CD4-positive, alpha-beta T cell treated with Interleukin-15 for 1 hour (primary cell): ENCODE data around the gene TP53BP2.
"Not testable (repeated sequence)": the region's sequence is repeated elsewhere in the genome, so short reads cannot be mapped to it uniquely, and the experiment has no call there.

ENCODE experiments used
- DNase-seq: peaks from one replicate; pipeline ENCODE4 v3.0.0-alpha.2; 2020

TP53BP2 gene

DNA sequence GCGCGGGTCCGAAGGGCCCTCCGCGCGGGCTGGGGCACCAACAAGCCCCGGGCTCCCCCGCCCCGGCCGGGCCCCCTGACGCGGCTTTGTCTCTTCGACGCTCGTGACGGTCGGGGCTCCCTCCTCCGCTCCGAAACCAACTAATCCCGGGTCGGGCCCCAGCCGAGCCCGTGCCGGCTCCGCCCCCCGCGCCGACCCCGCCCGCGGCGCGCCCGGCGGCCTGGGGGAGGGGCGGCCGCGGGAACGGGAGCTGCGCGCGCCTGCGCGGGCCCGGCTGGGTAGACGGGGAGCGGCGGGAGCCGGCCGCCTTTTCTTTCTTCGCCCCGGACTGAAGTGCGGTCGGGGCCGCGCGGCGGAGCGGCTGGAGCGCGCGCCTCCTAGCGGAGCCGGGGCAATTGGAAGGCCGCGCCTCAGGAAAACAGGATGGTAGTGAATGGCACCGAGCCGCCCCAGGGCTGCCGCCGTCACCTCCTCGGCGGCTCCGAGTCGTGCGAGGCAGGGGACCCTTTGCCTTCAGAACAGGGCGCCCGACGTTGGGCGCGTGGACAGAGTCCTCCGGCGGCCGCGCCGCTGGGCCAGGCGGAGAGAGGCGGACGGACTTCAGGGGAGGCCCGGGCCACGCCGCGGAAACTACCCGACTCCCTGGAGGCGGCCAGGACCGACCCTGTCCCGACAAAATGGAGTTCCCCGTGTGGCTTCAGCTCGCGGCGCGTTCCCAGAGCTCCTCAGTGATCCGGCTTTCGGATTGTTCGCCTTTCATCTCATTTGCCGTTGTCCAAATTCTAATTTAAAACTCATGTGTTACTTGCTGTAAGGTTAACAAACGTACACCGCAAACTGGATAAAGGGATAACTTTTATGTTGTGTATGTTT lies at the start of gene TP53BP2:
Gene TP53BP2, minus strand, starts transcription at position 138 of the 873 bp plus-strand sequence. CDS start 267 bp downstream, outside the sequence.
- DNase-seq = peak; percentile 92

DNA sequence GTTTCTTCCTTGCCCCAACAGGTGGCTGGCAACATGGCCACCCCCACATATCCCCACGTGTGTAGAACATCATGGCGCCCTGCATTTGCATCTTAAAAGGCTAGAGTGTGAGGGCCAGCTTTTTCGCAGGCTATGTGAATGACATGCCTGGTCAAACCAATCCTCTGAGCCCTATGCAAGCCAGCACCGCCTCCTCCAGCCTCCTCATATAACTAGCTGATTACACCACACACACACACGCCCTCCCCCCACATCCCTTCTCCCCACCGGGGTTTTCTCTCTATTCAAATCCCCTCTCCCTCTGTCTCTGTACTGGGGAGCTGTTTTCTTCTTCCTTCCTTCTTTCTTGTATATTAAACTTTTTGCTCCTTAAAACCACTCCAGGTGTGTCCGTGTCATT lies 44.7 kb upstream of the TP53BP2 start:
- not testable (repeated sequence) for DNase-seq

- not testable (repeated sequence) for DNase-seq
These were observed 43.6 kb upstream of the TP53BP2 start for GRCh38 chr1:223889319-223889718.

DNA sequence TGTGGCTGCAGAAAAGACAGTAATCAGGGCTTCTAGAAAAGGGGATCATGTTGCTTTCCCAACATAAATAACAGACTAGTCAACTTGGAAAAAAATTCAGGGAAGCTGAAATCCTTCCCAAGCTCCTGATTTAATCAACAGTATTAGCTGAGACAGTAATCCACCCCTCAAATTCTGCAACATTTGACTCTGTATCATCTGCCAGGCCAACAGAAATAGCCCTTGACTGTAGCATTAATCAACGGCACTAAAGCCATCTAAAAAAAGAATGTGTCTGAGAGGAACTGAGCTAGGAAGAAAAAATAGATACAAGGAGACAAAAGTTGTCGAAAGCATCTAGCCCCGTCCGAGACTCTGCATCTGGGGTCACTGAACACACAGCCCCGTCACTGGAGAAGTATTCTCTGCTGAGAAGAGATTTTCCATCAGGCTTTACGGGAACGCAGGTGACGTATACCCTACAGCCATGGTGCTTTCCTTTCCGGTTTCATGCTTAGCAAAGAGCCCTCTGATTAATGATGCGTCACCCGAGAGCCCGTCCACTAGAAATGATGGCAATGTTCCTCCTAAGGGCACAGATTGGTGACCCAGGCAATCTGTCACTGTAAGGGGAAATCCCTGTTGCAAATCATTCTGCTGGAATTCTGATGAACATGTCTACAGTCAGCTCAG lies 42.1 kb upstream of the TP53BP2 start:
- no peak for DNase-seq

- no peak for DNase-seq
These were observed 40.8 kb upstream of the TP53BP2 start for GRCh38 chr1:223886516-223886921.

GRCh38 chr1:223885614-223886013 lies 39.9 kb upstream of the TP53BP2 start:
- no peak for DNase-seq

GRCh38 chr1:223878598-223879325 lies 33.0 kb upstream of the TP53BP2 start:
- no peak for DNase-seq

- DNase-seq = no peak
These were observed 32.1 kb upstream of the TP53BP2 start for GRCh38 chr1:223877804-223878203.

DNA sequence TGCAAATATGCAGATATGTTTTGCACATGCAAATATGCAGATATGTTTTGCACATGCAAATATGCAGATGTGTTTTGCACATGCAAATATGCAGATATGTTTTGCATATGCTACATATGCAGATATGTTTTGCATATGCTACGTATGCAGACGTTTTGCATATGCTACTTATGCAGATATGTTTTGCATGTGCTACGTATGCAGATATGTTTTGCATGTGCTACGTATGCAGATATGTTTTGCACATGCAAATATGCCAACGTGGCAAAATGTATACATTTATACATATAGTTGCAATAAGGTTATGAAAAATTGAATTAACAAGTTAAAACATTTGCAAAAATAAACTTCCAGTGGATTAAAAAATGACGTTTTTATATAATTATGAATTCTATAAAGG lies 30.8 kb upstream of the TP53BP2 start:
- no peak for DNase-seq

DNA sequence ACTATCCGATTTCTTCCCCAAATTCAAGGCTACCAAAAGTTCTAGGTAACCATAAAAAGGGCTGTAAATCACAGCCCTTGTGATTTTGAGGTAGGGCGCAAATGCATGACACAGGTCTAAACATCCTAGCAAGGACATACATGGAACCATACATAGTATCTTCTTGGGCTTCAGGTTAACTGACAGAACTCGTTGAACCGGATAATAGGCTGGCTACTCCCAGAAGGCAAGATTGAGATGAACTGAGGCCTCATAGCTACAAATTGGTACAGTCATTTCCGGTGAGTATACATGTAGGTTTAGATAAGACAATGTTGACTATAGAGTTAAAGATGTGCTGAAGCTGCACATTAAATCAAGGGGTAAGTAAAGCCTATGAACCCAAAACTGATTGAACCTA lies 27.3 kb upstream of the TP53BP2 start:
- no peak for DNase-seq

DNA sequence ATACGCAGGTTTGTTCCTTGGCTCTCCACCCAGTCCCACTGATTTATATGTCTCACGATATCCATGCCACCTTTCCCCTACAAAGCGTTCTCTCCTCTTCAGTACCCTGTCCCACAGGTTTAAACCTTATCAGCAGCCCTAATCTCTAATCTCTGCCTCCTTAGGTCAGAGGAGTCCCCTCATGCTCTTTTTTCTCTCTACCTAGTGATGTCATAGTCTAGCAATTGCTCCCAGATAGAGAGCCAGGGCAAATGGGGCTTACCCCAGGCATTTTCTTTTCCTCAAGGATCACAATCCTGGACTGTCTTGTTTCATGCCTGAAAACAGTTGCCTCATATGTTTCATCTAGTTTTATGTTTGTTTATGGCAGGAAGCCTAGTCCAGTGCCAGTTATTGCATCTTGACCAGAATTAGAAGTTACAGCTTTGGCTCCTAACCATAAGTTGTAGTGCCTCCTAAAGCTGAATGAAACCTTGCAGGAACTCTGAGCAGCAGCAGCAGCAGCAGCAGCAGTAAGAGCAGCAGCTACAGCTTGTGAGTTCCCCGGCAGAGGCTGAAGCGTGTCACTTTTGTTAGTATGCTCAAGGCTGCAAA lies 26.7 kb upstream of the TP53BP2 start:
- DNase-seq = no peak

DNA sequence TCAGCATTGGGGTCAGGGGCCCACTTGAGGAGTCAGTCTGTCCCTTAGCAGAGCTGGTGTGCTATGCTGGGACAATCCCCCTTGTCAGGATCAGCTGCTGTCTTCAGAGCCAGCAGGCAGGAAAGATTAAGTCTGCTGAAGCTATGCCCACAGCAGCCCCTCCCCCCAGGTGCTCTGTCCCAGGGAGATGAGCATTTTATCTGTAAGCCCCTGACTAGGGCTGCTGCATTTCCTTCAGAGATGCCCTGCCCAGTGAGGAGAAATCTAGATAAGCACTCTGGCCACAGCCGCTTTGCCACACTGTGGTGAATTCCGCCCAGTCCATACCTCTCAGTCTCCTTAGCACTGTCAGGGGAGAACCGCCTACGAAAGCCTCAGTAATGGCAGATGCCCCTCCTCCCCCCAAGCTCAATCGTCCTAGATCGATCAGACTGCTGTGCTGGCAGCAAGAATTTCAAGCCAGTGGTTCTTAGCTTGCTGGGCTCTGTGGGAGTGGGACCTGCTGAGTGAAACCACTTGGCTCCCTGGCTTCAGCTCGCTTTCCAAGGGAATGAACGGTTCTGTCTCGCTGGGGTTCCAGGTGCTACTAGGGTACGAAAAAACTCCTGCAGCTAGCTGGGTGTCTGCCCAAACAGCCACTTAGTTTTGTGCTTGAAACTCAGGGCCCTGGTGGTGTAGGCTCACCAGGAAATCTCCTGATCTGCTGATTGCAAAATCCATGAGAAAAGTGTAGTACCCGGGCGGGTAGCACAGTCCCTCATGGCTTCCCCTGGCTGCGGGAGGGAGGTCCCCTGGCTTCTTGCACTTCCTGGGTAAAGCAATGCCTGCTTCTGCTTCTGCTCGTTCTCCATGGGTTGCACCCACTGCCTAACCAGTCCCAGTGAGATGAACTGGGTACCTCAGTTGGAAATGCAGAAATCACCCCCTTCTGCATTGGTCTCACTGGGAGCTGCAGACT lies 25.1 kb upstream of the TP53BP2 start:
- DNase-seq = peak; percentile 38

GRCh38 chr1:223864599-223865368 lies 19.0 kb upstream of the TP53BP2 start:
- DNase-seq = not testable (repeated sequence)

DNA sequence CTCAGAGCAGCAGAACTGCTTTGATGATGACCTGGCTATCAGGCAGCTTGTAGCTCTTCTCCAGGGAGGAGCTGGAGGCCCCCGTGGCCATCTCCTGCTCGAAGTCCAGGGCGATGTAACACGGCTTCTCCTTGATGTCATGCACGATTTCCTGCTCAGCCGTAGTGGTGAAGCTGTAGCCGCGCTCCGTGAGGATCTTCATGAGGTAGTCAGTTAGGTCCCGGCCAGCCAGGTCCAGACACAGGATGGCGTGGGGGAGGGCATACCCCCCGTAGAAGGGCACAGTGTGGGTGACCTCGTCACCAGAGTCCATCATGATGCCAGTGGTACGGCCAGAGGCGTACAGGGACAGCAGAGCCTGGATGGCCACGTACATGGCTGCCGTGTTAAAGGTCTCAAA lies 18.3 kb upstream of the TP53BP2 start:
- no peak for DNase-seq

GRCh38 chr1:223861904-223862303 lies 16.2 kb upstream of the TP53BP2 start:
- no peak for DNase-seq

GRCh38 chr1:223860051-223860622 lies 14.4 kb upstream of the TP53BP2 start:
- no peak for DNase-seq

GRCh38 chr1:223859058-223859457 lies 13.3 kb upstream of the TP53BP2 start:
- DNase-seq = no peak

DNA sequence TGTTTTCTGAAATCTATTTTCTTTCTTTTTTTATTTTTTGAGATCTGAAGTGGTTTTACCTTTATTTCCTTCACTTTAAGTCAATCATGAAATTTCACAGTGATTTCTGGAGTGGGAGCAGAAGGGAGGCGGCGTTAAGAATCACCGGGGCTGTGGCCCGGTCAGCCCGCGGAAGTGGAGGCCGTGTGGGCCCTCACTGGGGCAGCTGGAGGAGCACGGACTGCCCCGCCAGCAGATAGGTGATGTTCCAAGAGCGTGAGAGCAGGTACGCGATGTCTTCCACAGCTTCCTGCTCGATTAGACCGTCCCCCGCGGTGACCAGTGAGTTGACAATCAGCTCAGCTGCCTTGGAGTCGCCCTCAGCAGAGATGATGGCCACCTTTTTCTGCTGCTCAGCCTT lies 10.6 kb upstream of the TP53BP2 start:
- no peak for DNase-seq

DNA sequence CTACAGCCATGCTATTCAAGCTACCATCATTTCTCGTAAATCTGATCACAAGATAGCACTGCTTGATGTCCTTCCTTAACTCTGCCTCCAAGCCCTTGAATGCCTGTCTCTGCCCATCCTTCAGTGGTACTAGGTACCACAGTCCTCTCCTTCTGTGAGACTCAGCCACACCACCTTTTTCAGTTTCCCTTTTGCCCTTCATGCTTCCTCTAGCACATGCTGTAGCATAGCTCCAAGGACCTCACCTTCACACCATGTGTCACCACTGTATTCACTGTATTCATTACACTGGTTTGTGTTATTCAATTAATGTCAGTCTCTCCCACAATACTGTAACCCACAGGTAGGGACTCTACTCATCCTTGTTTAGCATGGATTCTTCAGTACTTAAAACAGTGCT lies 8.0 kb upstream of the TP53BP2 start:
- no peak for DNase-seq

- no peak for DNase-seq
These were observed 7.5 kb upstream of the TP53BP2 start for GRCh38 chr1:223853275-223853674.

- DNase-seq = no peak
These were observed 6.6 kb upstream of the TP53BP2 start for GRCh38 chr1:223852337-223852736.
